Testis (tissue), 3 donors: ENCODE data around the gene CCT8. TPM values are rescaled to one million over a fixed set of nuclear protein-coding genes. Genes with fewer than 3 reads are reported as not detected.
"Not testable (repeated sequence)": the region's sequence is repeated elsewhere in the genome, so short reads cannot be mapped to it uniquely, and the experiment has no call there.

ENCODE experiments used
- DNase-seq: peaks from one replicate; pipeline ENCODE4 v3.0.0-alpha.2; 2019
- H3K27ac ChIP-seq, 2 donors: fragments of 200-600 bp; sonication (generic); one replicate each; pipeline ENCODE4 v1.5.1; 2019
- H3K27me3 ChIP-seq: fragments of 200-600 bp; sonication (generic); one replicate; pipeline ENCODE4 v1.5.1; 2019
- H3K36me3 ChIP-seq: fragments of 200-600 bp; sonication (generic); one replicate; pipeline ENCODE4 v1.5.1; 2017; ENCODE audit warnings: low read depth; ENCODE audit errors: missing control alignments
- H3K4me1 ChIP-seq: fragments of 200-600 bp; sonication (generic); one replicate; pipeline ENCODE4 v1.5.1; 2019
- H3K4me3 ChIP-seq, 2 donors: fragments of 200-600 bp; sonication (generic); one replicate each; pipeline ENCODE4 v1.5.1; 2017 to 2019
- H3K9me3 ChIP-seq: fragments of 200-600 bp; sonication (generic); one replicate; pipeline ENCODE4 v1.5.1; 2017
- POLR2A ChIP-seq: fragments of 450-650 bp; IDR thresholded peaks from one replicate; pipeline ENCODE4 v1.6.1; 2017; ENCODE audit warnings: antibody characterized with exemption, mild to moderate bottlenecking, moderate library complexity
- WGBS, 2 donors: methylation state at CpG; one replicate each; pipeline ENCODE4 v1.1.5; 2018; 5-methylcytosine and 5-hydroxymethylcytosine counted together
- intact Hi-C: fragments of 100-400 bp; cut with DNase I; formaldehyde crosslinking; loops from one replicate; pipeline ENCODE4 v1.15.1; 2023; ENCODE audit warnings: low total_unique reads
- polyA plus RNA-seq: library from polyadenylated mRNA; stranded (reverse); fragments of 350-450 nt; fragmentation: Illumina TruSeq; extraction: RNeasy Lipid Tissue Mini Kit (QIAGEN cat#74804); gene quantifications from one replicate; pipeline ENCODE4 v1.2.3, GENCODE V29; 2014; ENCODE audit warnings: low read depth, low replicate concordance; ENCODE audit not compliant: insufficient read depth
- total RNA-seq, 2 donors: library from RNA; depleted of rRNA; stranded (reverse); fragments of >200 nt; gene quantifications; one replicate each; pipeline ENCODE4 v1.2.3, GENCODE V29; 2016
- TF ChIP-seq, protein P1 (sequence below), 3 experiments: fragments of 450-650 bp in 2 of 3; fragments of 200-600 bp in 1 of 3; sonication (generic) in 1 of 3; IDR thresholded peaks; one replicate each; pipeline ENCODE4 v1.5.1; 2016 to 2019; ENCODE audit warnings: antibody characterized with exemption in 3 of 3, mild to moderate bottlenecking in 2 of 3, moderate library complexity in 1 of 3

The CCT8 gene
- total and polyA plus RNA-seq, 3 donors from 2014 or later: 106 to 121 (median 116) TPM

DNA sequence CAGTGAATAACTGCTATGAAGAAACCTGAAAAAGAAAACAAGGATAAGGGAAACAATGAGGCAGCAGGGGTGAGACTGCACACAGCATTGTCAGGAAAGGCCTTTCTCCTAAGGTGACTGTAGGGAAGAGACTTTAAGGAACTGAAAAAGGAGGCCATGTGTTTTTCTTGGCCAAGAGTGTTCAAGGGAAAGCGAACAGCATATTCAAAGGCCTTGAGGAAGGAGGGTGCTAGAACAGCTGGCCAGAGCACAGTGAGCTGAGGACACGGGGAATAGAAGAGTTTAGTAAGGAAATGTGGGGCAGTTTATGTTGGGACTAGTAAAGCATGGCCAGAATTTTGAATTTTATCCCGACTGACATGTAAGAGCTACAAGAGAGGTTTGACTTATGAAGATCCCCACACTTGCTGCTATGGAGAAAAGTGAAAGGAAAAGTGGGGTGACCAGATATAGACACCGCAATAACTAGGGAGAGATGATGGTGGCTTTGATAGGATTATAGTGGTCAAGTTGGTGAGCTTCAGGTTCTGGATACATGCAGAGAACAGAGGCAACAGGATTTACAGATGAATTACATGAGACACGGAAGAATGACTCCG, 55.7 kb downstream of the CCT8 start:
- H3K36me3 ChIP-seq: no peaks in the 10 kb centered on the region
- TF ChIP-seq POLR2A: no peak
- TF ChIP-seq, protein P1, sequence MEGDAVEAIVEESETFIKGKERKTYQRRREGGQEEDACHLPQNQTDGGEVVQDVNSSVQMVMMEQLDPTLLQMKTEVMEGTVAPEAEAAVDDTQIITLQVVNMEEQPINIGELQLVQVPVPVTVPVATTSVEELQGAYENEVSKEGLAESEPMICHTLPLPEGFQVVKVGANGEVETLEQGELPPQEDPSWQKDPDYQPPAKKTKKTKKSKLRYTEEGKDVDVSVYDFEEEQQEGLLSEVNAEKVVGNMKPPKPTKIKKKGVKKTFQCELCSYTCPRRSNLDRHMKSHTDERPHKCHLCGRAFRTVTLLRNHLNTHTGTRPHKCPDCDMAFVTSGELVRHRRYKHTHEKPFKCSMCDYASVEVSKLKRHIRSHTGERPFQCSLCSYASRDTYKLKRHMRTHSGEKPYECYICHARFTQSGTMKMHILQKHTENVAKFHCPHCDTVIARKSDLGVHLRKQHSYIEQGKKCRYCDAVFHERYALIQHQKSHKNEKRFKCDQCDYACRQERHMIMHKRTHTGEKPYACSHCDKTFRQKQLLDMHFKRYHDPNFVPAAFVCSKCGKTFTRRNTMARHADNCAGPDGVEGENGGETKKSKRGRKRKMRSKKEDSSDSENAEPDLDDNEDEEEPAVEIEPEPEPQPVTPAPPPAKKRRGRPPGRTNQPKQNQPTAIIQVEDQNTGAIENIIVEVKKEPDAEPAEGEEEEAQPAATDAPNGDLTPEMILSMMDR (IDR thresholded peaks at IDR 0.05): no peak
- H3K27me3 ChIP-seq: no peaks in the 10 kb centered on the region
- H3K27ac ChIP-seq: no peak overlapping the region
- intact Hi-C loops: no loop called here
- H3K4me3 ChIP-seq: no peak overlapping the region
- WGBS, 2 donors: 56 to 60% methylated on average over 6 of the region's 6 CpGs
- H3K9me3 ChIP-seq: no peaks in the 10 kb centered on the region
- H3K4me1 ChIP-seq: peaks cover 6% of the 10 kb centered on the region
- no peak for DNase-seq

DNA sequence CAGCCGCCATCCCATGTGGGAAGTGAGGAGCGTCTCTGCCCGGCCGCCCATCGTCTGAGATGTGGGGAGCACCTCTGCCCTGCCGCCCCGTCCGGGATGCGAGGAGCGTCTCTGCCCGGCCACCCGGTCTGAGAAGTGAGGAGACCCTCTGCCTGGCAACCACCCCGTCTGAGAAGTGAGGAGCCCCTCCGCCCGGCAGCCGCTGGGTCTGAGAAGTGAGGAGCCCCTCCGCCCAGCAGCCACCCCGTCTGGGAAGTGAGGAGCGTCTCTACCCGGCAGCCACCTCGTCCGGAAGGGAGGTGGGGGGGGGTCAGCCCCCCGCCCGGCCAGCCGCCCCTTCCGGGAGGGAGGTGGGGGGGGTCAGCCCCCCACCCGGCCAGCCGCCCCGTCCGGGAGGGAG, 62.2 kb downstream of the CCT8 start:
- H3K36me3 ChIP-seq, H3K27ac ChIP-seq, H3K9me3 ChIP-seq, H3K4me3 ChIP-seq, intact Hi-C loops, DNase-seq, H3K4me1 ChIP-seq, H3K27me3 ChIP-seq: not testable (repeated sequence)
- WGBS, 2 donors: 82% methylated on average over 12 of the region's 30 CpGs; no CpG with 5 or more reads in 1 of the 2 donors

DNA sequence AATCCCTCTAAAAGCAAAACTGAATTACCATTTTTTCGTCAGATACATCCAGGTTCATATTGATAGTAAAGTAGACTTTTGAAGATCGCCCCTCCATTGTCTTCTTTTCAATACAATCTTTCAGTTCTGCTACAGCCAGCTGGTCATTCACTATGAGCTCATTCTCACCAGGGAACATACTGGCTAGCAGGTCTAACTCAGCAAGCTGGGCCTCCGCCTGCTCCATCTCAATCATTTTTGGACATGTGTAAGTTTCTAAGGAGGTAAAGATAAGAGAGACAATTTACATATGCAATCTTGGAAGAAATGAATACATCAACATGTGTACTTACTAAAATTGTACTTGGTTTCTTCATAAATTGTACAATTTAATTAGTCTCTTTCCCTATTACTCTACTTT, 65.1 kb downstream of the CCT8 start:
- WGBS, 2 donors: 95 to 96% methylated on average over 3 of the region's 3 CpGs
- Histone ChIP-seq H3K36me3 (no peaks in the 10 kb centered on the region), H3K9me3 (no peaks in the 10 kb centered on the region), H3K27me3 (no peaks in the 10 kb centered on the region), H3K4me1 (no peaks in the 10 kb centered on the region), H3K27ac (no peak overlapping the region), H3K4me3 (no peak overlapping the region)
- TF ChIP-seq, protein P1 (IDR thresholded peaks at IDR 0.05): no peak
- TF ChIP-seq POLR2A: no peak
- intact Hi-C loops: no loop called here
- no peak for DNase-seq

DNA sequence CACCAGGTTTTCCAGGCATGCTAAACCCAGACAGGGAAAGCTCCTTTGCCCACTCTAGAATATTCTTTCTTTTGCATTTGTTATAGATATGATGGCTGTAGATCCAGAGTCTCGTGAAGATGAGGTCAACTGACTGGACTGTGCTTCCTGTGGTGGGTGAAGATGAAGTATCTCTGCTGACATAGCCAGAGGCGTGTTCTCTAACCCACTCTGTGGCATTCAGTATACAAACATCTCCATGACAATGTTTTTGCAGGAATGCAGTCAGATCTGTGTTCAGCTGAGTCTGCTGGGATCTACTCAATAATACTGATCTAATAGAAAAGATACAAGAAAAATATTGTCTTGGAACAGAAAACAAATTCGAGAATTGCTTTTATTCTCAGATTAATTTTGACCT, 65.6 kb downstream of the CCT8 start:
- Histone ChIP-seq H3K4me1 (no peaks in the 10 kb centered on the region), H3K4me3 (no peak overlapping the region), H3K36me3 (no peaks in the 10 kb centered on the region), H3K27me3 (no peaks in the 10 kb centered on the region), H3K9me3 (no peaks in the 10 kb centered on the region), H3K27ac (no peak overlapping the region)
- no peak for DNase-seq
- no peak for TF ChIP-seq POLR2A
- TF ChIP-seq, protein P1 (IDR thresholded peaks at IDR 0.05): no peak
- WGBS, 2 donors: 87% methylated on average over 3 of the region's 3 CpGs
- intact Hi-C loops: no loop called here

DNA sequence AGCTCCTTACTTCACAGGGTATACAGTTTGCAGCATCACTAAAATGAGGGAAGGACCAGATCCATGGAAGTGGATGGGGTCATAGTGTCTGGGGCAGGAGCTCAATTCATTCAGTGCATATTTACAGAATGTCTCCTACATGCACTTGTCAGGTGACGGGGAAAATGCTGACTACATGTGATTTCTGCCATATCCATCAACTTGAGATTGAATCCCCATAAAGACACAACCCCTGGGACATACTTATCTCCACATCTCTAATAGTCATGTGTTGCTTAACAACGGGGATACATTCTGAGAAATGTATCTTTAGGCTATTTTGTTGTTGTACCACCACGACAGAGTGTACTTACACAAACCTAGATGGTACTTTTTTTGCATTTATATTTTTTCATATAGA, 66.3 kb downstream of the CCT8 start:
- Histone ChIP-seq H3K27me3 (no peaks in the 10 kb centered on the region), H3K27ac (no peak overlapping the region), H3K4me1 (no peaks in the 10 kb centered on the region), H3K36me3 (no peaks in the 10 kb centered on the region), H3K9me3 (no peaks in the 10 kb centered on the region), H3K4me3 (no peak overlapping the region)
- 88 to 90% methylated on average over 3 of the region's 3 CpGs for WGBS, 2 donors
- DNase-seq: no peak
- intact Hi-C loops: no loop called here
- TF ChIP-seq, protein P1 (IDR thresholded peaks at IDR 0.05): no peak

Other genes with a start within 250 kb of the CCT8 start
- 10 to 100 TPM; 34.1 to 47.2 TPM for gene LTN1, start 80.8 kb downstream of the CCT8 start, total RNA-seq
- gene LTN1, start 80.8 kb downstream of the CCT8 start, polyA plus RNA-seq: 22.1 TPM
- 10 to 100 TPM; 10.3 to 19.5 TPM for gene RWDD2B, start 54.3 kb downstream of the CCT8 start, total RNA-seq
- gene RWDD2B, start 54.3 kb downstream of the CCT8 start, polyA plus RNA-seq: 36.4 TPM
- 10 to 100 TPM; 33.2 to 37.9 TPM for gene USP16, start 49.0 kb downstream of the CCT8 start, total RNA-seq
- gene USP16, start 49.0 kb downstream of the CCT8 start, polyA plus RNA-seq: 17.9 TPM
- 10 to 100 TPM; 15.3 to 16.1 TPM for gene MAP3K7CL, start 57.0 kb upstream of the CCT8 start, total RNA-seq
- gene MAP3K7CL, start 57.0 kb upstream of the CCT8 start, polyA plus RNA-seq: 9.9 TPM
- gene BACH1, start 225.3 kb upstream of the CCT8 start, total RNA-seq: 10 to 100 TPM; 41.9 to 57.7 TPM
- 43.9 TPM for gene BACH1, start 225.3 kb upstream of the CCT8 start, polyA plus RNA-seq